ENCODE results near the gene MED27.

MED27 gene

GRCh38 chr9:131845305-131846298 is 234.1 kb downstream of the MED27 start:
- DNase-seq: no peak

DNA sequence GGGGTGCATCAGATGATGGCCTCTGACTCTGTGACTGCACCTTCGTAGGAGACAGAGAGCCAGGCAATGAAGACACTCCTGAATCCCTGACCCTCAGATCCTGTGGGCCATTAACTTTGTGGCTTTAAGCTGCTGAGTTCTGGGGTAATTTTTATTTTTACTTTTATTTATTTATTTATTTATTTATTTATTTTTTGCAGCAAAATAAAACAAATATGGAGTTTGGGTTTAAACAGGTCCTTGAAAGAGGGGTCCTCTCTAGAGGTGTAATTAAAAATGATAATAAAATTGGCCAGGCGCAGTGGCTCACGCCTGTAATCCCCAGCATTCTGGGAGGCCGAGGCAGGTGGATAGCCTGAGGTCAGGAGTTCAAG is 234.9 kb downstream of the MED27 start:
- DNase-seq: no peak

DNA sequence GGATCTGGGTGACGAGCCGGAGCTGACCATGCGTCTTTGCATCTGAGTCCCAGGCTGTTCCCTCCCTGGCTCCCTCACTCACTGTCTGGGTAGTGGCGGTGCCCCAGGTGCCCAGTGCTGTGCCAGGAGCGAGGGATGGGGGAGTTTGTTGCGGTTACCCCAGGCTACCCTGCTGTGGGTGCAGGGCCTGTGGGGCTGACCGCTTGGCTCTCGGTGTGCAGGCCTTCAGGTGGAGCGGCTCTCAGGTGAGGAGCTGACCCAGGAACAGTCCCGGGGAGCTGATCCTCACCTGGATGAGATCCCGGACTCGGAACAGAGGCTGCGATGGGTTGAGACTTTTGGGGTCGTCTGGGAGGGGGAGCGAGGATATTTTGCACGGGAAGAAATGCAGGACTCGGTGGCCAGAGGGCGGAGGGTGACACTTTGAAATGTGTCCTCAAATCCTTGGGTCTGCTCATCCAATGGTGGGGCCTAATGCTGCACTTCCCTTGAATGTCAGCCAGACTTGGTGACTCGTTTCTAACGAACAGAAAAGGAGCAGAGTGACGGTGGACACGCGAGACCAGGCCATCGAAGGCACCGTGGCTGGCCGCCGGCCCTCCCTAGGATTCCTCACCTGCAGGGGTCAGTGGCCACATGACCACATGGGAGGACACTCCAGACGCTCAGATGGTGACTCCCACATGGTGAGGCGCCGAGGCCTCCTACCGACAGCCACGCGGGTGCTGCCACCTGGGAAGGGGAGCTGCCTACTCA is 235.5 kb downstream of the MED27 start:
- peak in 1 of 2 experiments; percentile 0 for DNase-seq

DNA sequence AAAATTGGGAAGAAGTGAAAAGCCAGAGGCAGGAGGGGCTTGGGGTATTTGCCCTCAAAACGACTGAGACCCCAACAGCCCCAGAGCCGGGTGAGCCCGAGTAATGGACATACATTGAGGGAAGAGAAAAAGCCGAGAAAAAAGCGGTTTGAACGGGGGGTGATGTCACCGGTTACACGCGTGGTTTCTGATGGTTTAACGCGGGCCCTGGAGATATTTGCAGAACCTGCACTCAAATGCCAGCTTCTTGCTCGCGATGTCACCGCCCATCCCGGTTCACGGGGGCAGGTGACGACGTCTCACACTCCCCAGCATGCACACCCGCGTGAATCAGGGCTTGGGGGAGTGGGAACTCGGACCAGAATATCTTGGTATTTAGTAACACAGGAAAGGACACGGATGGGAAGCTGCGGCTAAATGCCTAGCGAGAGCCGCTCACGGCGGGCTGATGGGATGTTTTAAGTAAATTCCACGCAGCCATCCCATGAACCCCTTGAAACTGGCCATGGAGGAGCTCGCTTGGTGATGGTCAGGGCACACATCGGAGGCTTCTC is 237.8 kb downstream of the MED27 start:
- DNase-seq: no peak

DNA sequence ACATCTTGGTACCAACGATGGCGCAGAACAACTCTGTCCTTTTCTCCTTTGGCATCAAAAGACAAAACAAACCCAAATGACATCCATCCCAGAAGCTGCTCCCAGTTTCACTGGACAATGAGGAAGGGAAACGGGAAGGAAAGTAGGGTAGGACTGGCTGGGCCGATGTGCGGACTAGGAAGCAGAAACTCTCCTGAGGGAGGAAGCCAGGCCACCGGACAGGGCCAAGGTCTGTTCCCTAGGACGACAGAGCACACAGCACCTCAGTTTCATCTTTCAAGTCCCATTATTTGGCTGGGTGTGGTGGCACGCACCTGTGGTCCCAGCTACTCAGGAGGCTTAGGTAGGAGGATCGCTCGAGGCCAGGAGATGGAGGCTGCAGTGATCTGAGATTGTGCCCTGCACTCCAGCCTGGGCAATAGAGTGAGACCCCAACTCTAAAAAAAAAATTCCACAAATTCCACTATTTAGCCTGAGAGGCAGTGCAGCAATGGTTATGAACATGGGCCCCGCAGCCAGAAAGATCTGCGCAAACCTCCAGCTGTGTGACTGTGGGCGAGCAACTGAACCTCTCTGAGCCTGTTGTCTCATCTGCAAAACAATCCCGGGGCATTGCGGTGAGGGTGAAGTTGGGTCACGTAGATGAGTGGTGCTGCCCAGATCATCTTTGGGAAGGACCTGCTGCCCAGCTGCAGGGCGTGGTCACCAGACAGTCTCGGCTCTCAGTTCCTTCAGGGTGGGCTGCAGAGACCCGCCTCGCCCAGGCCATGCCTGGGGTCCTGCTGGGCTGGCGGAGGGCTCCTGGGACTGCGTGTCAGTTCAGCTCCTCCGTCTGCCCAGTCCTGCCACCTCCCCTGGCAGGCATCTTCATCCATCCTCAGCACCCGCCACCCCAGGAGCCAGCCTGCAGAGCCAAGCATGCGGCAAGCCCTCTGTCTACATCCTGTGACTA is 238.6 kb downstream of the MED27 start:
- no peak for DNase-seq

DNA sequence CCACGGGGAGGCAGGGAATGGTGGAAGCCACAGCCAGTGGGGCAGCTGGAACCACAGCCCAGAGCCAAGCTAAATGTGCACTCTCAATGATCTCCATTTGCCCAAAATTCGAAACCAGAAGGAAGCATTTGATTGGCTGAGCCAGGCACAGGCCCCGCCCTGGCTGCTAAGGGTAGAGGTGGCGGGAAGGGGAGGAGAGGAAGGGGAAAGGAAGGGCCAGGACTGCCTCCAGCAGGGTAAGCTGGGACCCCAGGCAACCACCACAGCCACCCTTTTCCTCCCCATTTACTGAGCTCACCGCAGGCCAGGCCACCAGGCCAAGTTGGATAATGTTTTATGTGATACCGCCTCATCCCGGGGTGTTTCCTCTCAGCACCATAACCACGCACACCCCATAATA is 239.4 kb downstream of the MED27 start:
- no peak for DNase-seq

GRCh38 chr9:131839281-131840084 is 240.2 kb downstream of the MED27 start:
- DNase-seq: no peak

GRCh38 chr9:131838530-131839280 is 241.0 kb downstream of the MED27 start:
- no peak for DNase-seq

GRCh38 chr9:131837836-131838235 is 241.8 kb downstream of the MED27 start:
- no peak for DNase-seq

DNA sequence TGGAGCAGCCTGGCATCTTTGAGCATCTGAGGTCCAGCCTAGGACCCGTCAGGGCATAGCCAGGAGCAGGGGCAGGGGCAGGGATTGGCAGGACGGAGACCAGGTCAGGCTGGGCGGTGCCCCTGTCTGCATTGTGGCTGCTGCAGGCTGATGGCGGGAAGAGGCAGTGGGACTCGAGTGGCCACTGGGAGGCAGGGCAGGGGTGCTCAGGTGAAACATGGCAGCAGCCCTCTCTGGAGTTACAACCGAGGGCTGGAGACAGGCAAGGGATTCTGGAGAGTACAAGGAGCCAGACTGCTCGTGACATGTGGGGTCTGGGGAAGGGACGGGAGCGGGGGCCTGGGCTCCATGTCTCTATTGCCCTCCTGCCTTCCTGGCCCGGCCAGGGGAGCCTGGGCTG is 242.4 kb downstream of the MED27 start:
- no peak for DNase-seq

DNA sequence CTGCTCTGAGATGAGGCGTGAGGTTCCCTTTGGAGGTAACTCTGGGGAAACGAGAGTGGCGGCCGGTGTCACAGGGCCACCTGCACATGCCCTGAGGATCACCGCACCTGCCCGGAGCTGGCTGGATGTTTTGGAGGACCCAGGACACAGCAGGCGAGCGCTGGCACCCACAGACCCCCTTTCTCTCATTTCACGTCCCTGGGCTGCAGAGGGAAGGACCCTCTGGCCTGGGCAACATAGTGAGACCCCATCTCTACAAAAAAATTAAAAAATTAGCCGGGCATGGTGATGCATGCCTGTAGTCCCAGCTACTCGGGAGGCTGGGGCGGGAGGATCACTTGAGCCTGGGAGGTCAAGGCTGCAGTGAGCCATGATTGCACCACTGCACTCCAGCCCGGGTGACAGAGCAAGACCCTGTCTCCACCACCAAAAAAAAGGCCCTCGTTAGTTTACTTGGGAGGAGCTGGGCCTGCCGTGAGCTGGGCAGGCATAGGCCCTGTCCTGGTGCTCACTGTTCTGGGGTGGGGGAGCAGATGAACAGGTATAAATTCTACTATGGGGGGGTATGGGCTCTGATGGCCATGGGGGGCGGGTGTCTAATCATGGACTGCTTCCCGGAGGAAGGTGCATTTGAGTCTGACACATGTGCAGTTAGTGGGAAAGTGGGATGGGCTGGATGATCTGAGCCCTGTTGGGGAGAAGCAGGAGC is 242.9 kb downstream of the MED27 start:
- no peak for DNase-seq

- DNase-seq: no peak
These were observed 243.6 kb downstream of the MED27 start for GRCh38 chr9:131836021-131836420.

GRCh38 chr9:131835151-131835910 is 244.3 kb downstream of the MED27 start:
- DNase-seq: no peak

GRCh38 chr9:131834721-131835120 is 244.9 kb downstream of the MED27 start:
- DNase-seq: no peak

- no peak for DNase-seq
These were observed 245.8 kb downstream of the MED27 start for GRCh38 chr9:131833906-131834305.

GRCh38 chr9:131833083-131833482 is 246.6 kb downstream of the MED27 start:
- DNase-seq: no peak

DNA sequence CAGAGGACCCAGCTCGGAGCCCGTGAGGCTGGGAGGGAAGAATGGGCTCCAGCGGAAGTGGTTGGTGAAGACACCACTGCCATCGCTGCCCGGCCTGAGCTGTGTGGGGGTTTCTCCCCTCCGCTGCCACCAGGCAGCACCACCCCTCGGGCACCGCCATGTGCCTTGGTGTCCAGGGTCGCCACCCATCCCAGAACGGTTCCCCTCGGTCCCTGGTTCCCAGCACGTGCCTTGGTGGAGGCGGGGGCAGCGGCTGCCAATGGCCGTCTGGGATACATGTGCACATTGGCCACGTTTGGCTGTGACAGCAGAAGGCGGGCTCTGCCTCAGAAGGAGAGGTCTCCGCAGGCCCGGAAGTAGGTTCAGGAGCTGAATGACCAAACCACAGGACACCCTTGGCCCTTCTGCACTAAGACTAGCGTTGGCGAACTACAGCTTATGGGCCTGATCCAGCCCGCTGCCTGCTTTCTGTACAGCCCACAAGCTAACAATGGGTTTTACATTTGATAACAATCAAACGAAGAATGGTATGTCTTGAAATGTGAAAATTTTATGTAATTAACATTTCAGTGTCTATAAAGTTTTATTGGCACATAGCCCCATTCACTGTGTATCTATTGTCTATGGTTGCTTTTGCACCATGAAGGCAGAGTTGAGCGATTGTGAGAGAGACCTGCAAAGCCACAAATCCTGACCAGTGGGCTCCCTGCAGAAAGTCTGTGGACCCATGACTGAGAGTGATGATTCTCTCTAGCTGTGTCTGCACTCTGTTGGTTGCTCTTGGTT is 248.1 kb downstream of the MED27 start:
- DNase-seq: no peak

DNA sequence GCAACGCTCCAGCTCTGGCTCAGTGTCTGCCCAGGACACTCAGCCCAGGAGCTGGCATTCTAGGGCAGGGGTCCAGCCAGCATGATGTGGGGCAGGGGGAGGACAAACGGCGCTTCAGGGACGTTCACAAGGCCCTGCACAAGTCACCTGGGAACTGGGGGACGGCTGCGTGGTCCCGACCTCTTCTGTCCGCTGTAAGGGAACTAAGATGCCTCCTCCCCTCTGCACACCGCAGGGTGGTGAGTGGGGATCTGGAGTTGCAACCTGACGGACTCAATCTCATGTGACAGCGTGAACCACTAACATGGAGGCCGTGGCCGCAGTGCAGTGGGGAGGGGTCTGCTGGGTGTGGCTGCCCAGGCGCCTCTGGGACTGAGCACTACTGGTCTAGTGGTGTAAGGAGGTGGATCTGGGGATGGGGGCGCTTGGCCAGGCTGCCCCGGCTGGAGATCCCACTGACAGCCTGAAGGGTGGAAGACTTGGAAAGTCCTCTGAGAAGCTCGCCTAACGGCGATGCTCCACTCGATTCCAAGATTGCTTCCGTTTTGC is 251.8 kb downstream of the MED27 start:
- no peak for DNase-seq

All from NCI-H187 (cell line).